Endothelial cell of umbilical vein (primary cell): ENCODE measurements around the gene CLDN9. TPM values are rescaled to one million over a fixed set of nuclear protein-coding genes. Genes with fewer than 3 reads are reported as not detected.

Experiments used
- BruUV-seq: library from RNA; stranded (reverse); fragments of 400-500 nt; replicated peaks from 2 replicates; lab custom pipeline; 2021; lab: Mats Ljungman, UMichigan
- CTCF ChIA-PET: fragments of 300-600, 350-600 bp; sonication (Branson Sonifier 250); formaldehyde crosslinking; loops from one replicate; lab custom pipeline; 2021; ENCODE audit warnings: antibody characterized with exemption, inconsistent platforms; lab: Charles Lee
- POLR2A ChIA-PET: fragments of 300-600, 350-600 bp; sonication (Branson Sonifier 250); formaldehyde crosslinking; loops from one replicate; lab custom pipeline; 2021; ENCODE audit warnings: antibody characterized with exemption, inconsistent platforms; lab: Charles Lee
- DNase-seq: peaks from one replicate; pipeline ENCODE4 v3.0.0-alpha.2; 2011; ENCODE audit warnings: low read depth, low spot score
- FAIRE-seq: peaks from 2 replicates; lab custom pipeline; 2011; peaks lifted over from hg19 to GRCh38; lab: Jason Lieb, UNC
- H2AFZ ChIP-seq: 2 replicates; pipeline ENCODE4 v1.6.0; 2012; ENCODE audit warnings: low read depth, low read length, control low read depth, inconsistent platforms
- H3K27ac ChIP-seq: 2 replicates; pipeline ENCODE4 v1.5.1; 2011; ENCODE audit warnings: low read depth, mild to moderate bottlenecking, control low read depth, low read length, moderate library complexity; ENCODE audit not compliant: insufficient read depth
- H3K27me3 ChIP-seq, 2 experiments: 2 replicates each; pipeline versions ENCODE4 v1.6.0 to v1.6.1; 2011; ENCODE audit warnings: low read length in 2 of 2, mixed read lengths in 1 of 2; ENCODE audit not compliant: control insufficient read depth in 2 of 2, insufficient read depth in 2 of 2
- H3K36me3 ChIP-seq, 2 experiments: 2 replicates in 1 of 2; 3 replicates in 1 of 2; pipeline ENCODE4 v1.5.1; 2011; ENCODE audit warnings: low read length in 2 of 2, mild to moderate bottlenecking in 1 of 2, moderate library complexity in 1 of 2; ENCODE audit not compliant: control insufficient read depth in 2 of 2, insufficient read depth in 2 of 2; ENCODE audit errors: extremely low read depth in 1 of 2
- H3K4me1 ChIP-seq: 3 replicates; pipeline ENCODE4 v1.5.1; 2011; ENCODE audit warnings: mild to moderate bottlenecking, low read length; ENCODE audit not compliant: control insufficient read depth, insufficient read depth; ENCODE audit errors: extremely low read depth
- H3K4me2 ChIP-seq: 2 replicates; pipeline ENCODE4 v1.6.1; 2011; ENCODE audit warnings: low read length, control low read depth, mixed read lengths; ENCODE audit not compliant: insufficient read depth
- H3K4me3 ChIP-seq, 3 experiments: fragments of 200-600 bp in 1 of 3; sonication (generic), shearing (Covaris generic) in 1 of 3; replicated peaks in 1 of 3; 2 replicates each; pipeline ENCODE4 v1.5.1; 2011 to 2016; ENCODE audit warnings: control low read depth in 3 of 3, low read length in 3 of 3, mild to moderate bottlenecking in 2 of 3, inconsistent platforms in 1 of 3, low read depth in 1 of 3, moderate library complexity in 1 of 3; ENCODE audit not compliant: insufficient read depth in 1 of 3
- H3K79me2 ChIP-seq: 2 replicates; pipeline ENCODE4 v1.6.0; 2012; ENCODE audit warnings: low read length, inconsistent platforms; ENCODE audit not compliant: control insufficient read depth, insufficient read depth
- H3K9ac ChIP-seq: replicated peaks from 2 replicates; pipeline ENCODE3; 2011; ENCODE audit warnings: low read length, control low read depth; ENCODE audit not compliant: insufficient read depth; ENCODE audit errors: extremely low read depth
- H3K9me1 ChIP-seq: replicated peaks from 3 replicates; pipeline ENCODE4 v1.6.0; 2011; ENCODE audit warnings: mild to moderate bottlenecking, low read length; ENCODE audit not compliant: control insufficient read depth, insufficient read depth; ENCODE audit errors: extremely low read depth
- H3K9me3 ChIP-seq: replicated peaks from 2 replicates; pipeline ENCODE4 v1.5.1; 2012; ENCODE audit warnings: low read length, inconsistent platforms; ENCODE audit not compliant: control insufficient read depth, insufficient read depth
- H4K20me1 ChIP-seq: replicated peaks from 2 replicates; pipeline ENCODE3; 2011; ENCODE audit warnings: mild to moderate bottlenecking, low read length; ENCODE audit not compliant: control insufficient read depth, insufficient read depth; ENCODE audit errors: extremely low read depth
- CTCF ChIP-seq, 2 donors: IDR thresholded peaks; 1 replicate in 1 of 2; 2 replicates in 1 of 2; pipeline ENCODE4 v1.5.1; 2011; ENCODE audit warnings: low read length in 2 of 2, mild to moderate bottlenecking in 2 of 2, moderate library complexity in 2 of 2, control low read depth in 1 of 2, inconsistent platforms in 1 of 2, low read depth in 1 of 2; ENCODE audit not compliant: insufficient read depth in 1 of 2; ENCODE audit errors: extremely low read depth in 1 of 2
- EZH2 ChIP-seq: IDR thresholded peaks from 2 replicates; pipeline ENCODE4 v1.6.1; 2012; ENCODE audit warnings: borderline replicate concordance, low read depth, mild to moderate bottlenecking, moderate library complexity, low read length, inconsistent platforms; ENCODE audit not compliant: severe bottlenecking
- FOS ChIP-seq: IDR thresholded peaks from 2 replicates; pipeline ENCODE4 v1.6.1; 2011; ENCODE audit warnings: mild to moderate bottlenecking, low read length, moderate library complexity, borderline replicate concordance; ENCODE audit not compliant: insufficient read depth
- GATA2 ChIP-seq: IDR thresholded peaks from 2 replicates; pipeline ENCODE4 v1.7.0; 2011; ENCODE audit warnings: low read depth, mild to moderate bottlenecking, moderate library complexity, mixed read lengths, low read length; ENCODE audit not compliant: insufficient read length, insufficient read depth
- JUN ChIP-seq: IDR thresholded peaks from 2 replicates; pipeline ENCODE4 v1.6.1; 2011; ENCODE audit warnings: borderline replicate concordance, low read depth; ENCODE audit not compliant: insufficient read length, insufficient read depth
- MYC ChIP-seq: IDR thresholded peaks from one replicate; pipeline ENCODE4 v1.6.1; 2011; ENCODE audit warnings: mild to moderate bottlenecking, low read depth, low read length
- POLR2A ChIP-seq: IDR thresholded peaks from 2 replicates; pipeline ENCODE4 v1.6.1; 2012; ENCODE audit warnings: low read depth, mild to moderate bottlenecking, control low read depth, low read length
- POLR2AphosphoS5 ChIP-seq: IDR thresholded peaks from 2 replicates; pipeline ENCODE4 v1.6.1; 2012; ENCODE audit warnings: low read depth, mild to moderate bottlenecking, control low read depth, low read length, moderate library complexity; ENCODE audit not compliant: insufficient read depth
- dilution Hi-C: fragments of 300-500 bp; cut with MboI; formaldehyde crosslinking; loops from one replicate; pipeline ENCODE4 v1.15.0; 2019; ENCODE audit warnings: low sequenced_read_pairs; ENCODE audit not compliant: extremely low pct_ligation_motif_present
- intact Hi-C: fragments of 100-400 bp; cut with micrococcal nuclease; formaldehyde crosslinking; loops from one replicate; pipeline ENCODE4 v1.10.0; 2022
- polyA plus RNA-seq, 4 experiments: library from polyadenylated mRNA; depleted of rRNA in 3 of 4; stranded (reverse) in 3 of 4; unstranded in 1 of 4; fragments of >200 nt; gene quantifications; 2 replicates each; pipeline versions ENCODE4 v1.2.1 to v1.2.3, GENCODE V29; 2011 to 2012; ENCODE audit warnings: missing spikeins in 1 of 4
- total RNA-seq: library from RNA; stranded (reverse); gene quantifications from 2 replicates; pipeline ENCODE4 v1.2.3, GENCODE V29; 2021
- TF ChIP-seq, protein P1 (sequence below): IDR thresholded peaks from 2 replicates; pipeline ENCODE4 v1.6.1; 2011; ENCODE audit not compliant: insufficient read depth, insufficient read length

The CLDN9 gene
- total and polyA plus RNA-seq, 2 donors (not counting 3 experiments of a cell fraction or from before 2014, with no cell fraction given): 0.06 TPM; not detected in 1

DNA sequence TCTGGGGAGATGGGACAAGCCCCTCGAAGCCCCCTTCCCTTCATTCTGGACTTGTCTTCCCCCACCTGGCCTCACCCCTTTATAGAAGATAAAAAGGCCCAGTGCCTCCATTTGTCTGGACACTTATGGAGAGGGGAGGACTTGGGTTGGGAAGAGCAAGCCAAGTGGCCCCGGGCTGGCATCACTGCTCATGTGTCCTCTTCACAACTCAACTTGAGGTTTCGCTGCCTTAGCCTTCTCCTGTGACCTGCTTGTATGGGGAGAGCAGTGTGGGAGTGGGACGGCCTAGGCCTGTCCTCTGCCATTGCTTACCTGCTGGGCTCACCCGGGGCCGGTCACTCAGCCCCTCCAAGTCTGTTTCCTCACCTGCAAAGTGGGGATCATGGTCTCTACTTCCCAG is 42.2 kb upstream of the CLDN9 start:
- Histone ChIP-seq H3K9me1 (no peaks in the 10 kb centered on the region), H3K4me1 (peaks cover 9% of the 10 kb centered on the region), H4K20me1 (no peaks in the 10 kb centered on the region), H3K9ac (peak overlapping the region; percentile 44), H2AFZ (no peak overlapping the region), H3K4me3 (peak overlapping the region in 2 of 3 experiments; percentile 58 to 94), H3K36me3 (peaks cover 0 to 2% of the 10 kb centered on the region in 2 experiments), H3K4me2 (peak overlapping the region; percentile 77), H3K79me2 (peaks cover 12% of the 10 kb centered on the region), H3K27ac (no peak overlapping the region), H3K27me3 (peaks cover 10 to 26% of the 10 kb centered on the region in 2 experiments), H3K9me3 (no peaks in the 10 kb centered on the region)
- TF ChIP-seq POLR2A: no peak
- no peak for TF ChIP-seq POLR2AphosphoS5
- TF ChIP-seq FOS: no peak
- no peak for TF ChIP-seq MYC
- no peak for TF ChIP-seq EZH2
- TF ChIP-seq CTCF (IDR thresholded peaks at IDR 0.05; ENCODE audit: extremely low read depth in 1 of 2, insufficient read depth in 1 of 2, low read depth in 1 of 2, low read length in 2 of 2): no peak
- TF ChIP-seq, protein P1, sequence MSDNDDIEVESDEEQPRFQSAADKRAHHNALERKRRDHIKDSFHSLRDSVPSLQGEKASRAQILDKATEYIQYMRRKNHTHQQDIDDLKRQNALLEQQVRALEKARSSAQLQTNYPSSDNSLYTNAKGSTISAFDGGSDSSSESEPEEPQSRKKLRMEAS: no peak
- TF ChIP-seq JUN: no peak
- no peak for TF ChIP-seq GATA2
- POLR2A ChIA-PET: no interaction called here
- BruUV-seq: no TSS peak
- intact Hi-C loops (no loop called here), dilution Hi-C loops (no loop called here)
- CTCF ChIA-PET: interaction anchor here (0.6 to 2.4 kb wide), 7 partner anchors 8 to 102 kb away, joined by 3 to 10 read pairs (median 4); partner anchors contain the start of gene PKMYT1
- FAIRE-seq (peak; percentile 35), DNase-seq (no peak)
